ENCODE measurements around the gene EYA3.

DNA sequence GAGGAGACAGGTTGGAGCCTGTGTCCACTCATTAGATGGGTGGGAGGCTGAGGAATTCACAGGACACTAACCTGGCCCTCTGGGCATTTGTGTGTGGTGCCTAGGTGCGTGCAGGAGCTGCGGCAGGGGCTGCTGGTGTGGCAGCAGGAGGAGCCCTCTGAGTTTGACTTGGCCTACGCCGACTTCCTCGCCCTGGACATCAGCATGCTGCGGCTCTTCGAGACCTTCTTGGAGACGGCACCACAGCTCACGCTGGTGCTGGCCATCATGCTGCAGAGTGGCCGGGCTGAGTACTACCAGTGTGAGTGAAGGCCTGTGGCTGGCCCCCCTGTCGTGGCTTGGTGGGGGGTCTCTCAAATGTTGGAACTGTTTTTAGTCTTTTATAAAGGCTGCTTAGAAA lies 125.0 kb downstream of the EYA3 start:
- TF ChIP-seq EP300 (IDR thresholded peaks at IDR 0.05; ENCODE audit: borderline replicate concordance in 1 of 2, low read depth in 2 of 2, low read length in 2 of 2) = no peak
- no peak for TF ChIP-seq SRF (IDR thresholded peaks at IDR 0.05; ENCODE audit: low read depth, low read length)
- TF ChIP-seq, protein P1, sequence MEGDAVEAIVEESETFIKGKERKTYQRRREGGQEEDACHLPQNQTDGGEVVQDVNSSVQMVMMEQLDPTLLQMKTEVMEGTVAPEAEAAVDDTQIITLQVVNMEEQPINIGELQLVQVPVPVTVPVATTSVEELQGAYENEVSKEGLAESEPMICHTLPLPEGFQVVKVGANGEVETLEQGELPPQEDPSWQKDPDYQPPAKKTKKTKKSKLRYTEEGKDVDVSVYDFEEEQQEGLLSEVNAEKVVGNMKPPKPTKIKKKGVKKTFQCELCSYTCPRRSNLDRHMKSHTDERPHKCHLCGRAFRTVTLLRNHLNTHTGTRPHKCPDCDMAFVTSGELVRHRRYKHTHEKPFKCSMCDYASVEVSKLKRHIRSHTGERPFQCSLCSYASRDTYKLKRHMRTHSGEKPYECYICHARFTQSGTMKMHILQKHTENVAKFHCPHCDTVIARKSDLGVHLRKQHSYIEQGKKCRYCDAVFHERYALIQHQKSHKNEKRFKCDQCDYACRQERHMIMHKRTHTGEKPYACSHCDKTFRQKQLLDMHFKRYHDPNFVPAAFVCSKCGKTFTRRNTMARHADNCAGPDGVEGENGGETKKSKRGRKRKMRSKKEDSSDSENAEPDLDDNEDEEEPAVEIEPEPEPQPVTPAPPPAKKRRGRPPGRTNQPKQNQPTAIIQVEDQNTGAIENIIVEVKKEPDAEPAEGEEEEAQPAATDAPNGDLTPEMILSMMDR (IDR thresholded peaks at IDR 0.05; ENCODE audit: control extremely low read depth in 1 of 3, insufficient read depth in 1 of 3, low read depth in 1 of 3, low read length in 3 of 3) = no peak
- TF ChIP-seq HDAC6 (IDR thresholded peaks at IDR 0.05; ENCODE audit: low read depth, low read length) = no peak
- TF ChIP-seq MAFK (IDR thresholded peaks at IDR 0.05; ENCODE audit: low read depth, low read length) = no peak

All from H1 (cell line).